ENCODE measurements around the gene KDM4F.

- TF ChIP-seq POLR2A (IDR thresholded peaks at IDR 0.05; ENCODE audit: low read depth, low read length) (no peak), TAF1 (IDR thresholded peaks at IDR 0.05; ENCODE audit: borderline replicate concordance, low read depth, low read length) (no peak)
Measured at GRCh38 chr11:95086836-95087570, 37.8 kb downstream of the KDM4F start.
